ENCODE measurements around the gene ATP5PD.
A peak's percentile ranks its signal among the peaks of the same experiment; 100 is the strongest.

ATP5PD gene

GRCh38 chr17:75034236-75034908 is 12.4 kb downstream of the ATP5PD start (continued):
- peak; percentile 92 for TF ChIP-seq ZEB2 (tag by site-specific recombination; IDR thresholded peaks at IDR 0.05)
- peak; percentile 65 for TF ChIP-seq PATZ1 (tag by site-specific recombination; IDR thresholded peaks at IDR 0.05)
- no peak for TF ChIP-seq ZNF518A (tag by site-specific recombination; conservative IDR thresholded peaks at IDR 0.05; ENCODE audit: low read depth)

GRCh38 chr17:75033346-75034235 is 13.2 kb downstream of the ATP5PD start:
- POLR2A ChIA-PET = interaction anchor here (0.6 to 3.6 kb wide), 13 partner anchors 14 to 814 kb away, joined by 3 to 46 read pairs (median 9); partner anchors contain the start of genes ATP5PD, CDR2L, FDXR and HID1
- H3K27ac ChIP-seq (ENCODE audit: extremely low read depth, low read depth, low read length) = peak overlapping the region; percentile 94
- CTCF ChIA-PET = interaction anchor here (0.6 to 3.3 kb wide), 9 partner anchors 20 to 175 kb away, joined by 3 to 15 read pairs (median 4); partner anchors contain the start of genes MRPL58 and OTOP2
- TF ChIP-seq HOXA7 (CRISPR knock-in tag; IDR thresholded peaks at IDR 0.05; ENCODE audit: borderline replicate concordance) = no peak
- TF ChIP-seq ZNF214 (tag by site-specific recombination; IDR thresholded peaks at IDR 0.05; ENCODE audit: borderline replicate concordance) = no peak
- TF ChIP-seq OSR2 (tag by site-specific recombination; IDR thresholded peaks at IDR 0.05) = no peak
- no peak for TF ChIP-seq ZNF488 (tag by site-specific recombination; IDR thresholded peaks at IDR 0.05)
- TF ChIP-seq ZNF529 (tag by site-specific recombination; IDR thresholded peaks at IDR 0.05; ENCODE audit: insufficient replicate concordance) = no peak
- no peak for TF ChIP-seq ZNF544 (tag by site-specific recombination; IDR thresholded peaks at IDR 0.05)
- no peak for TF ChIP-seq ZNF362 (tag by site-specific recombination; IDR thresholded peaks at IDR 0.05)
- TF ChIP-seq ZNF404 (tag by site-specific recombination; IDR thresholded peaks at IDR 0.05) = no peak
- TF ChIP-seq HOXC10 (CRISPR knock-in tag; IDR thresholded peaks at IDR 0.05) = no peak
- peak; percentile 14; the same call in 1 of the 2 replicates for TF ChIP-seq KLF9 (tag by site-specific recombination; IDR thresholded peaks at IDR 0.05; ENCODE audit: low read depth)
- no peak for TF ChIP-seq ZNF449 (tag by site-specific recombination; IDR thresholded peaks at IDR 0.05)
- TF ChIP-seq ZNF23 (tag by site-specific recombination; IDR thresholded peaks at IDR 0.05; ENCODE audit: borderline replicate concordance) = no peak
- peak; percentile 89 for TF ChIP-seq ZSCAN30 (tag by site-specific recombination; IDR thresholded peaks at IDR 0.05)
- no peak for TF ChIP-seq ZNF19 (tag by site-specific recombination; IDR thresholded peaks at IDR 0.05; ENCODE audit: low read depth)
- no peak; the same call in 1 of the 2 replicates for TF ChIP-seq ZNF830 (tag by site-specific recombination; IDR thresholded peaks at IDR 0.05; ENCODE audit: low read depth)
- no peak for TF ChIP-seq ZNF510 (tag by site-specific recombination; IDR thresholded peaks at IDR 0.05; ENCODE audit: insufficient replicate concordance)
- peak; percentile 88 for TF ChIP-seq ZNF639 (tag by site-specific recombination; IDR thresholded peaks at IDR 0.05)
- no peak for TF ChIP-seq ZNF426 (tag by site-specific recombination; IDR thresholded peaks at IDR 0.05)

More at GRCh38 chr17:75033346-75034235, 13.2 kb downstream of the ATP5PD start:
- Histone ChIP-seq H3K4me1 (ENCODE audit: control insufficient read depth, insufficient read depth, low read length) (peaks cover 19% of the 10 kb centered on the region), H3K36me3 (ENCODE audit: control insufficient read depth in 2 of 2, insufficient read depth in 1 of 2, low read length in 2 of 2) (peaks cover 0 to 4% of the 10 kb centered on the region in 2 experiments; a peak in 2 of 3 replicates), H3K9me3 (ENCODE audit: control insufficient read depth, insufficient read depth, low read depth, low read length) (no peaks in the 10 kb centered on the region), H3K4me3 (ENCODE audit: low read depth, low read length) (peak overlapping the region; percentile 60)
